GM23338 (cell line): ENCODE measurements around the gene DHX40. TPM values are rescaled to one million over a fixed set of nuclear protein-coding genes. Genes with fewer than 3 reads are reported as not detected.
A peak's percentile ranks its signal among the peaks of the same experiment; 100 is the strongest.

ENCODE experiments used
- ATAC-seq: fragments of 200-7000 bp; cut with Tn5 transposase; 3 replicates; pipeline ENCODE4 v1.9.1; 2020
- DNase-seq: peaks from one replicate; pipeline ENCODE4 v3.0.0-alpha.2; 2015; ENCODE audit warnings: low spot score
- H2AFZ ChIP-seq: fragments of 200-600 bp; sonication (generic); 2 replicates; pipeline ENCODE4 v1.8.0; 2016; ENCODE audit warnings: antibody characterized with exemption, mild to moderate bottlenecking, moderate library complexity
- H3F3A ChIP-seq: fragments of 200-600 bp; sonication (generic); replicated peaks from 2 replicates; pipeline ENCODE4 v1.8.0; 2017; ENCODE audit warnings: antibody characterized with exemption, mixed run types, low read depth
- H3K27ac ChIP-seq: fragments of 200-600 bp; sonication (generic); 2 replicates; pipeline ENCODE4 v1.6.1; 2016; ENCODE audit warnings: low read depth
- H3K27me3 ChIP-seq: fragments of 200-600 bp; sonication (generic); 2 replicates; pipeline ENCODE4 v1.8.0; 2016; ENCODE audit warnings: mild to moderate bottlenecking, mixed run types, moderate library complexity; ENCODE audit not compliant: insufficient read depth
- H3K36me3 ChIP-seq: fragments of 200-600 bp; sonication (generic); 2 replicates; pipeline ENCODE4 v1.8.0; 2016; ENCODE audit warnings: mild to moderate bottlenecking; ENCODE audit not compliant: insufficient read depth
- H3K4me1 ChIP-seq: fragments of 200-600 bp; sonication (generic); 2 replicates; pipeline ENCODE4 v1.8.0; 2016; ENCODE audit warnings: mild to moderate bottlenecking, moderate library complexity; ENCODE audit not compliant: insufficient read depth
- H3K4me2 ChIP-seq: fragments of 200-600 bp; sonication (generic); 2 replicates; pipeline ENCODE4 v1.7.1; 2017; ENCODE audit warnings: mixed run types
- H3K4me3 ChIP-seq: fragments of 200-600 bp; sonication (generic); 2 replicates; pipeline ENCODE4 v1.6.1; 2016; ENCODE audit warnings: mixed run types
- H3K79me2 ChIP-seq: fragments of 200-600 bp; sonication (generic); replicated peaks from 2 replicates; pipeline ENCODE4 v1.8.0; 2017; ENCODE audit warnings: mild to moderate bottlenecking; ENCODE audit not compliant: insufficient read depth
- H3K9me2 ChIP-seq: fragments of 200-600 bp; sonication (generic); 2 replicates; pipeline ENCODE4 v1.8.0; 2017; ENCODE audit not compliant: insufficient read depth
- H4K20me1 ChIP-seq: fragments of 200-600 bp; sonication (generic); replicated peaks from 2 replicates; pipeline ENCODE4 v1.8.0; 2017; ENCODE audit warnings: mild to moderate bottlenecking; ENCODE audit not compliant: insufficient read depth
- H3K27ac Mint-ChIP-seq: 2 replicates; pipeline ENCODE4 v1.8.0; 2020; ENCODE audit warnings: inconsistent platforms, mild to moderate bottlenecking, moderate library complexity, mixed read lengths
- H3K27me3 Mint-ChIP-seq: 3 replicates; pipeline ENCODE4 v1.8.0; 2022; ENCODE audit warnings: low read depth, mild to moderate bottlenecking, moderate library complexity, mixed read lengths, inconsistent platforms; ENCODE audit not compliant: insufficient read depth, poor library complexity
- H3K36me3 Mint-ChIP-seq: 3 replicates; pipeline ENCODE4 v1.8.0; 2021; ENCODE audit warnings: low read depth, mild to moderate bottlenecking, inconsistent platforms, moderate library complexity, mixed read lengths
- H3K4me1 Mint-ChIP-seq: 3 replicates; pipeline ENCODE4 v1.8.0; 2020; ENCODE audit warnings: mild to moderate bottlenecking, inconsistent platforms, mixed read lengths
- H3K4me3 Mint-ChIP-seq: 3 replicates; pipeline ENCODE4 v1.8.0; 2021; ENCODE audit warnings: moderate library complexity, mild to moderate bottlenecking, inconsistent platforms, mixed read lengths
- H3K9me3 Mint-ChIP-seq: 3 replicates; pipeline ENCODE4 v1.8.0; 2020; ENCODE audit warnings: moderate library complexity, mild to moderate bottlenecking, inconsistent platforms, mixed read lengths
- CREB1 ChIP-seq: fragments of 250-450 bp; sonication (Bioruptor Pico); IDR thresholded peaks from 2 replicates; pipeline ENCODE4 v1.5.0; 2020; ENCODE audit warnings: low read depth, mild to moderate bottlenecking, moderate library complexity
- EZH2 ChIP-seq: fragments of 200-600 bp; sonication (generic); IDR thresholded peaks from one replicate; pipeline ENCODE4 v1.8.0; 2017; ENCODE audit warnings: antibody characterized with exemption, mild to moderate bottlenecking, low read depth; ENCODE audit not compliant: unreplicated experiment
- EZH2phosphoT487 ChIP-seq: fragments of 200-600 bp; sonication (generic); IDR thresholded peaks from one replicate; pipeline ENCODE4 v1.8.1; 2018; ENCODE audit warnings: antibody characterized with exemption; ENCODE audit not compliant: unreplicated experiment
- JUNB ChIP-seq: IDR thresholded peaks from one replicate; pipeline ENCODE4 v1.6.1; 2016; ENCODE audit warnings: antibody characterized with exemption; ENCODE audit not compliant: unreplicated experiment
- NANOG ChIP-seq: IDR thresholded peaks from 2 replicates; pipeline ENCODE4 v1.6.1; 2016; ENCODE audit warnings: antibody characterized with exemption, borderline replicate concordance
- POLR2AphosphoS5 ChIP-seq: IDR thresholded peaks from 2 replicates; pipeline ENCODE4 v1.6.1; 2016; ENCODE audit warnings: antibody characterized with exemption, low read depth
- STAT1 ChIP-seq: IDR thresholded peaks from one replicate; pipeline ENCODE4 v1.6.1; 2016; ENCODE audit warnings: antibody characterized with exemption; ENCODE audit not compliant: unreplicated experiment
- ZNF114 ChIP-seq: fragments of 250-450 bp; sonication (Bioruptor Pico); IDR thresholded peaks from 2 replicates; pipeline ENCODE4 v1.5.0; 2020; ENCODE audit warnings: mild to moderate bottlenecking, moderate library complexity
- ZNF331 ChIP-seq: fragments of 250-450 bp; sonication (Bioruptor Pico); IDR thresholded peaks from 2 replicates; pipeline ENCODE4 v1.5.0; 2020; ENCODE audit warnings: low read depth, mild to moderate bottlenecking, moderate library complexity
- polyA plus RNA-seq: library from polyadenylated mRNA; unstranded; fragments of >200 nt; fragmentation: Nextera tagmentation; extraction: Ambion mirVana; gene quantifications from 2 replicates; pipeline ENCODE4 v1.2.1, GENCODE V29; 2016
- total RNA-seq: library from RNA; depleted of rRNA; stranded (reverse); fragments of >200 nt; shearing (Covaris generic); gene quantifications from 2 replicates; pipeline ENCODE4 v1.2.3, GENCODE V29; 2014
- TF ChIP-seq, protein P1 (sequence below): IDR thresholded peaks from one replicate; pipeline ENCODE4 v1.6.1; 2018; ENCODE audit warnings: antibody characterized with exemption; ENCODE audit not compliant: unreplicated experiment
- TF ChIP-seq, protein P2 (sequence below): IDR thresholded peaks from 2 replicates; pipeline ENCODE4 v1.6.1; 2016; ENCODE audit warnings: antibody characterized with exemption
- TF ChIP-seq, protein P3 (sequence below), 2 experiments: fragments of 200-600 bp in 1 of 2; sonication (generic) in 1 of 2; conservative IDR thresholded peaks; 2 replicates each; pipeline versions ENCODE4 v1.5.1 to v1.6.1; 2016 to 2017; ENCODE audit warnings: antibody characterized with exemption in 2 of 2, low read depth in 2 of 2, mild to moderate bottlenecking in 2 of 2, moderate library complexity in 1 of 2

DHX40 gene
- total and polyA plus RNA-seq, 2 experiments from 2014 or later: 14.5 to 38.2 TPM

DNA sequence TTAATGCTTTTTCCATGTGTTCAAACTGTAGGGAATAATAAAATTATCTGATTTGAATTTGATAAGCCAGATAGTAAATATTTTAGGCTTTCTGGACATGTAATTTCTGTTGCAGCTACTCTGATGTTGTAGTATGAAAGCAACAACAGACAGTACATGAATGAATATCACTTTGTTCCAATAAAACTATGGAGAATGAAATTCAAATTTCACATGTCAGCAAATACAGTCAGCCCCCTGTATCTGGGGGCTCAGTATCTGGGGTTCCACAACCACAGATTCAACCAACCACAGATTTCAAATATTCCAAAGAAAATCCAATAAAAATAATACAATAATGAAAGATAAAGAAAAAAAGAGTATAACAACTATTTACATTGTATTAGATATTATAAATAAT is 46.1 kb downstream of the DHX40 start:
- ATAC-seq (no peak), DNase-seq (no peak)
- peaks cover 10% of the 10 kb centered on the region for H3K36me3 ChIP-seq
- H3K27me3 ChIP-seq: no peaks in the 10 kb centered on the region
- Mint-ChIP-seq H3K27me3 (peaks cover 4% of the 10 kb centered on the region), H3K36me3 (peaks cover 13% of the 10 kb centered on the region), H3K27ac (no peak overlapping the region), H3K4me3 (no peak overlapping the region), H3K9me3 (no peaks in the 10 kb centered on the region), H3K4me1 (0 out of 3 replicates have a peak, but pooled peaks cover under 1% of the 10 kb centered on the region)
- H4K20me1 ChIP-seq: no peaks in the 10 kb centered on the region
- H2AFZ ChIP-seq: no peak overlapping the region
- H3K4me3 ChIP-seq: no peak overlapping the region
- H3K27ac ChIP-seq: no peak overlapping the region
- TF ChIP-seq CREB1 (no peak), EZH2 (no peak), STAT1 (no peak)
- TF ChIP-seq, protein P1, sequence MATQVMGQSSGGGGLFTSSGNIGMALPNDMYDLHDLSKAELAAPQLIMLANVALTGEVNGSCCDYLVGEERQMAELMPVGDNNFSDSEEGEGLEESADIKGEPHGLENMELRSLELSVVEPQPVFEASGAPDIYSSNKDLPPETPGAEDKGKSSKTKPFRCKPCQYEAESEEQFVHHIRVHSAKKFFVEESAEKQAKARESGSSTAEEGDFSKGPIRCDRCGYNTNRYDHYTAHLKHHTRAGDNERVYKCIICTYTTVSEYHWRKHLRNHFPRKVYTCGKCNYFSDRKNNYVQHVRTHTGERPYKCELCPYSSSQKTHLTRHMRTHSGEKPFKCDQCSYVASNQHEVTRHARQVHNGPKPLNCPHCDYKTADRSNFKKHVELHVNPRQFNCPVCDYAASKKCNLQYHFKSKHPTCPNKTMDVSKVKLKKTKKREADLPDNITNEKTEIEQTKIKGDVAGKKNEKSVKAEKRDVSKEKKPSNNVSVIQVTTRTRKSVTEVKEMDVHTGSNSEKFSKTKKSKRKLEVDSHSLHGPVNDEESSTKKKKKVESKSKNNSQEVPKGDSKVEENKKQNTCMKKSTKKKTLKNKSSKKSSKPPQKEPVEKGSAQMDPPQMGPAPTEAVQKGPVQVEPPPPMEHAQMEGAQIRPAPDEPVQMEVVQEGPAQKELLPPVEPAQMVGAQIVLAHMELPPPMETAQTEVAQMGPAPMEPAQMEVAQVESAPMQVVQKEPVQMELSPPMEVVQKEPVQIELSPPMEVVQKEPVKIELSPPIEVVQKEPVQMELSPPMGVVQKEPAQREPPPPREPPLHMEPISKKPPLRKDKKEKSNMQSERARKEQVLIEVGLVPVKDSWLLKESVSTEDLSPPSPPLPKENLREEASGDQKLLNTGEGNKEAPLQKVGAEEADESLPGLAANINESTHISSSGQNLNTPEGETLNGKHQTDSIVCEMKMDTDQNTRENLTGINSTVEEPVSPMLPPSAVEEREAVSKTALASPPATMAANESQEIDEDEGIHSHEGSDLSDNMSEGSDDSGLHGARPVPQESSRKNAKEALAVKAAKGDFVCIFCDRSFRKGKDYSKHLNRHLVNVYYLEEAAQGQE: no peak
- no peaks in the 10 kb centered on the region for H3F3A ChIP-seq
- H3K9me2 ChIP-seq: no peaks in the 10 kb centered on the region
- H3K4me2 ChIP-seq: no peak overlapping the region
- H3K79me2 ChIP-seq: no peaks in the 10 kb centered on the region
- H3K4me1 ChIP-seq: no peaks in the 10 kb centered on the region

DNA sequence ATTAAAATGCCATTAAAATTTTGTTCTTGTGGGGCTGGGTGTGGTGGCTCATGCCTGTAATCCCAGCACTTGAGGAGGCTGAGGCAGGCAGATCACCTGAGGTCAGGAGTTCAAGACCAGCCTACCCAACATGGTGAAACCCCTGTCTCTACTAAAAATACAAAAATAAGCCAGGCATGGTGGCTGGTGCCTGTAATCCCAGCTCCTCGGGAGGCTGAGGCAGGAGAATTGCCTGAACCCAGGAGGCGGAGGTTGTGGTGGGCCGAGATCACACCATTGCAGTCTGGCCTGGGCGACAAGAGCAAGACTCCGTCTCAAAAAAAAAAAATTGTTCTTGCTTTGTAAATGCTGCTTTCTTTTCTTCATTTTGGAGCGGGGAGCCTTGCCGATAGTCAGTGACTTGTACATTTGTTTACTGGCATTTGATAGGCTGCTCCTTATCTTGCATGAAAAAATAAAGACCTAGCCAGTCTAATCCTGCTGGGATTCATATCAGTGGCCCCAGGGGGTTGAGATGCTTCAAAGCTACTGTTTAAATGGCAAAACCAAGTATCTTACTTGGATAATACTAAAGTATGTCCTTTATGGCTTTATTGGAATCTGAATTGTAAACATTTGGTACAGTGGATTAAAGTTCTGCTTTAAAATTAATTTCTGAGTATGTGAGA is 51.0 kb downstream of the DHX40 start:
- H3K36me3 ChIP-seq: no peaks in the 10 kb centered on the region
- DNase-seq (no peak), ATAC-seq (no peak)
- Mint-ChIP-seq H3K27ac (peak overlapping the region; percentile 79), H3K4me3 (no peak overlapping the region), H3K4me1 (peaks cover 18% of the 10 kb centered on the region), H3K36me3 (no peaks in the 10 kb centered on the region; the same call in 2 of the 3 replicates), H3K9me3 (no peaks in the 10 kb centered on the region; the same call in 2 of the 3 replicates), H3K27me3 (peaks cover 13% of the 10 kb centered on the region)
- H3K4me2 ChIP-seq: no peak overlapping the region
- H3K27ac ChIP-seq: no peak overlapping the region
- no peak overlapping the region for H2AFZ ChIP-seq
- no peaks in the 10 kb centered on the region for H3K9me2 ChIP-seq
- no peaks in the 10 kb centered on the region for H3K27me3 ChIP-seq
- peaks cover 15% of the 10 kb centered on the region for H3K79me2 ChIP-seq
- no peak overlapping the region for H3K4me3 ChIP-seq
- peaks cover 6% of the 10 kb centered on the region; the same call in 1 of the 2 replicates for H4K20me1 ChIP-seq
- no peaks in the 10 kb centered on the region for H3F3A ChIP-seq
- H3K4me1 ChIP-seq: peaks cover 11% of the 10 kb centered on the region
- TF ChIP-seq EZH2 (no peak), ZNF114 (CRISPR knock-in tag) (no peak), ZNF331 (CRISPR knock-in tag) (no peak), EZH2phosphoT487 (no peak), NANOG (no peak), CREB1 (no peak), JUNB (no peak), STAT1 (no peak), POLR2AphosphoS5 (no peak)
- TF ChIP-seq, protein P2, sequence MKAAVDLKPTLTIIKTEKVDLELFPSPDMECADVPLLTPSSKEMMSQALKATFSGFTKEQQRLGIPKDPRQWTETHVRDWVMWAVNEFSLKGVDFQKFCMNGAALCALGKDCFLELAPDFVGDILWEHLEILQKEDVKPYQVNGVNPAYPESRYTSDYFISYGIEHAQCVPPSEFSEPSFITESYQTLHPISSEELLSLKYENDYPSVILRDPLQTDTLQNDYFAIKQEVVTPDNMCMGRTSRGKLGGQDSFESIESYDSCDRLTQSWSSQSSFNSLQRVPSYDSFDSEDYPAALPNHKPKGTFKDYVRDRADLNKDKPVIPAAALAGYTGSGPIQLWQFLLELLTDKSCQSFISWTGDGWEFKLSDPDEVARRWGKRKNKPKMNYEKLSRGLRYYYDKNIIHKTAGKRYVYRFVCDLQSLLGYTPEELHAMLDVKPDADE: no peak
- TF ChIP-seq, protein P3, sequence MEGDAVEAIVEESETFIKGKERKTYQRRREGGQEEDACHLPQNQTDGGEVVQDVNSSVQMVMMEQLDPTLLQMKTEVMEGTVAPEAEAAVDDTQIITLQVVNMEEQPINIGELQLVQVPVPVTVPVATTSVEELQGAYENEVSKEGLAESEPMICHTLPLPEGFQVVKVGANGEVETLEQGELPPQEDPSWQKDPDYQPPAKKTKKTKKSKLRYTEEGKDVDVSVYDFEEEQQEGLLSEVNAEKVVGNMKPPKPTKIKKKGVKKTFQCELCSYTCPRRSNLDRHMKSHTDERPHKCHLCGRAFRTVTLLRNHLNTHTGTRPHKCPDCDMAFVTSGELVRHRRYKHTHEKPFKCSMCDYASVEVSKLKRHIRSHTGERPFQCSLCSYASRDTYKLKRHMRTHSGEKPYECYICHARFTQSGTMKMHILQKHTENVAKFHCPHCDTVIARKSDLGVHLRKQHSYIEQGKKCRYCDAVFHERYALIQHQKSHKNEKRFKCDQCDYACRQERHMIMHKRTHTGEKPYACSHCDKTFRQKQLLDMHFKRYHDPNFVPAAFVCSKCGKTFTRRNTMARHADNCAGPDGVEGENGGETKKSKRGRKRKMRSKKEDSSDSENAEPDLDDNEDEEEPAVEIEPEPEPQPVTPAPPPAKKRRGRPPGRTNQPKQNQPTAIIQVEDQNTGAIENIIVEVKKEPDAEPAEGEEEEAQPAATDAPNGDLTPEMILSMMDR (conservative IDR thresholded peaks at IDR 0.05; ENCODE audit: low read depth in 2 of 2): no peak
- TF ChIP-seq, protein P1: no peak
